ENCODE data around the gene FNDC4. TPM values are rescaled to one million over a fixed set of nuclear protein-coding genes. Genes with fewer than 3 reads are reported as not detected.

FNDC4 gene
- total RNA-seq, 2 donors from 2014 or later: 11.6 to 14.6 TPM

- Histone ChIP-seq H3K9me3 (ENCODE audit: control insufficient read depth, low read length) (no peaks in the 10 kb centered on the region), H3K9ac (ENCODE audit: extremely low read depth, low read length, poor library complexity, severe bottlenecking) (no peak overlapping the region), H3K4me3 (ENCODE audit: low read length) (no peak overlapping the region), H3K27ac (ENCODE audit: low read depth, low read length) (no peak overlapping the region), H3K27me3 (ENCODE audit: control insufficient read depth, insufficient read depth, low read length, poor library complexity, severe bottlenecking) (no peaks in the 10 kb centered on the region), H3K36me3 (ENCODE audit: control insufficient read depth, insufficient read depth, low read length) (peaks cover 24% of the 10 kb centered on the region), H3K4me1 (ENCODE audit: control insufficient read depth, insufficient read depth, low read length) (no peaks in the 10 kb centered on the region)
- 57 to 67% methylated on average over 3 of the region's 3 CpGs for WGBS, 2 experiments (ENCODE audit: insufficient coverage in 1 of 2, insufficient read length in 1 of 2)
- Mint-ChIP-seq H3K36me3 (ENCODE audit: low read depth) (peaks cover 57% of the 10 kb centered on the region), H3K27me3 (ENCODE audit: insufficient read depth) (no peaks in the 10 kb centered on the region), H3K27ac (no peak overlapping the region), H3K4me1 (no peaks in the 10 kb centered on the region), H3K9me3 (no peaks in the 10 kb centered on the region), H3K4me3 (no peak overlapping the region)
- no peak for DNase-seq
- TF ChIP-seq CTCF (conservative IDR thresholded peaks at IDR 0.05): no peak
Measured at GRCh38 chr2:27448381-27448780, 46.6 kb downstream of the FNDC4 start.

- Histone ChIP-seq H3K4me1 (ENCODE audit: control insufficient read depth, insufficient read depth, low read length) (no peaks in the 10 kb centered on the region), H3K9ac (ENCODE audit: extremely low read depth, low read length, poor library complexity, severe bottlenecking) (no peak overlapping the region), H3K4me3 (ENCODE audit: low read length) (no peak overlapping the region), H3K27ac (ENCODE audit: low read depth, low read length) (no peak overlapping the region), H3K9me3 (ENCODE audit: control insufficient read depth, low read length) (no peaks in the 10 kb centered on the region), H3K36me3 (ENCODE audit: control insufficient read depth, insufficient read depth, low read length) (peaks cover 23% of the 10 kb centered on the region), H3K27me3 (ENCODE audit: control insufficient read depth, insufficient read depth, low read length, poor library complexity, severe bottlenecking) (no peaks in the 10 kb centered on the region)
- H3K36me3 Mint-ChIP-seq (ENCODE audit: low read depth): peaks cover 61% of the 10 kb centered on the region
- DNase-seq: no peak
- WGBS, 2 experiments (ENCODE audit: insufficient coverage in 1 of 2, insufficient read length in 1 of 2): 95 to 100% methylated on average over 1 to 3 of the region's 3 CpGs
- no peaks in the 10 kb centered on the region for H3K9me3 Mint-ChIP-seq
- peaks cover 12% of the 10 kb centered on the region for H3K4me1 Mint-ChIP-seq
- H3K4me3 Mint-ChIP-seq: no peak overlapping the region
- H3K27ac Mint-ChIP-seq: no peak overlapping the region
- no peak for TF ChIP-seq CTCF (conservative IDR thresholded peaks at IDR 0.05)
- no peaks in the 10 kb centered on the region for H3K27me3 Mint-ChIP-seq (ENCODE audit: insufficient read depth)
Measured at GRCh38 chr2:27446057-27446456, 48.9 kb downstream of the FNDC4 start.

- Histone ChIP-seq H3K27ac (ENCODE audit: low read depth, low read length) (no peak overlapping the region), H3K4me3 (ENCODE audit: low read length) (no peak overlapping the region), H3K9me3 (ENCODE audit: control insufficient read depth, low read length) (no peaks in the 10 kb centered on the region), H3K36me3 (ENCODE audit: control insufficient read depth, insufficient read depth, low read length) (peaks cover 28% of the 10 kb centered on the region), H3K27me3 (ENCODE audit: control insufficient read depth, insufficient read depth, low read length, poor library complexity, severe bottlenecking) (no peaks in the 10 kb centered on the region), H3K4me1 (ENCODE audit: control insufficient read depth, insufficient read depth, low read length) (peaks cover 3% of the 10 kb centered on the region), H3K9ac (ENCODE audit: extremely low read depth, low read length, poor library complexity, severe bottlenecking) (no peak overlapping the region)
- H3K27me3 Mint-ChIP-seq (ENCODE audit: insufficient read depth): no peaks in the 10 kb centered on the region
- H3K4me3 Mint-ChIP-seq: no peak overlapping the region
- no peak for TF ChIP-seq CTCF (conservative IDR thresholded peaks at IDR 0.05)
- DNase-seq: no peak
- WGBS, 2 experiments (ENCODE audit: insufficient coverage in 1 of 2, insufficient read length in 1 of 2): 85 to 94% methylated on average over 7 to 8 of the region's 8 CpGs
- no peaks in the 10 kb centered on the region for H3K9me3 Mint-ChIP-seq
- no peak overlapping the region for H3K27ac Mint-ChIP-seq
- peaks cover 12% of the 10 kb centered on the region for H3K4me1 Mint-ChIP-seq
- peaks cover 64% of the 10 kb centered on the region for H3K36me3 Mint-ChIP-seq (ENCODE audit: low read depth)
Measured at GRCh38 chr2:27445615-27446014, 49.4 kb downstream of the FNDC4 start.
